Suppressor macrophage (primary cell): ENCODE measurements around the gene SPANXA2.
"Not testable (repeated sequence)": the region's sequence is repeated elsewhere in the genome, so short reads cannot be mapped to it uniquely, and the experiment has no call there.

ENCODE experiments used
- DNase-seq, 4 experiments: peaks; one replicate each; pipeline ENCODE4 v3.0.0-alpha.2; 2020 to 2022
- total RNA-seq, 17 experiments: gene quantifications; one replicate each; lab custom pipeline; 2026; ENCODE audit warnings: mixed read lengths in 6 of 17, inconsistent platforms in 3 of 17; lab: John Stamatoyannopoulos, UW

The SPANXA2 gene
- total RNA-seq: 0 reads per million in 17 experiments

GRCh38 chrX:141589408-141589807 is at the start of gene SPANXA2:
TSS of gene SPANXA2 (plus strand) at chrX:141589708. CDS start at chrX:141589768, 60 bp downstream.
- not testable (repeated sequence) for DNase-seq

- not testable (repeated sequence) for DNase-seq
Measured at GRCh38 chrX:141542551-141542950, 47.0 kb upstream of the SPANXA2 start.

GRCh38 chrX:141584638-141585037 is 4.9 kb upstream of the SPANXA2 start, which contains the start of gene SPANXA1:
TSS of gene SPANXA1 (minus strand) at chrX:141584738. CDS start at chrX:141584678, 60 bp downstream.
- DNase-seq: not testable (repeated sequence)

GRCh38 chrX:141609111-141609510 is 19.6 kb downstream of the SPANXA2 start:
- DNase-seq: no peak

- no peak for DNase-seq
Measured at GRCh38 chrX:141619336-141619735, 29.8 kb downstream of the SPANXA2 start.

- no peak for DNase-seq
Measured at GRCh38 chrX:141632124-141632523, 42.6 kb downstream of the SPANXA2 start.

- no peak for DNase-seq
Measured at GRCh38 chrX:141638550-141638949, 49.0 kb downstream of the SPANXA2 start.
